ENCODE measurements around the gene SLFN5. TPM values are rescaled to one million over a fixed set of nuclear protein-coding genes. Genes with fewer than 3 reads are reported as not detected.

The SLFN5 gene
- total RNA-seq, 1 experiment from 2014 or later, result 133 TPM

Other genes with a start within 250 kb of the SLFN5 start
- gene RFFL, start 179.4 kb upstream of the SLFN5 start, total RNA-seq (2022), result 22.0 and 22.6 TPM in 2 replicates
- gene RAD51D, start 123.2 kb upstream of the SLFN5 start, total RNA-seq (2022), result 9.6 and 13.0 TPM in 2 replicates
- gene FNDC8, start 121.5 kb upstream of the SLFN5 start, total RNA-seq (2022), result not detected in 2 replicates
- gene NLE1, start 100.8 kb upstream of the SLFN5 start, total RNA-seq (2022), result 24.3 and 36.2 TPM in 2 replicates
- not detected in 2 replicates for gene UNC45B, start 95.3 kb upstream of the SLFN5 start, total RNA-seq (2022)
- gene SLC35G3, start 48.7 kb upstream of the SLFN5 start, total RNA-seq (2022), result not detected in 2 replicates
- not detected in 2 replicates for gene SLFN11, start 130.5 kb downstream of the SLFN5 start, total RNA-seq (2022)
- 6.3 and 8.0 TPM in 2 replicates for gene SLFN12, start 189.4 kb downstream of the SLFN5 start, total RNA-seq (2022)
- 1.7 and 2.1 TPM in 2 replicates for gene SLFN13, start 205.7 kb downstream of the SLFN5 start, total RNA-seq (2022)

Measured in MCF 10A (cell line).